Sigmoid colon (tissue), 7 donors: ENCODE data around the gene STAMBP. TPM values are rescaled to one million over a fixed set of nuclear protein-coding genes. Genes with fewer than 3 reads are reported as not detected.
A peak's percentile ranks its signal among the peaks of the same experiment; 100 is the strongest.

Experiments used
- DNase-seq: peaks from one replicate; pipeline ENCODE4 v3.0.0-alpha.2; 2019
- H3K27ac ChIP-seq, 4 donors: fragments of 200-600 bp; sonication (generic); one replicate each; pipeline ENCODE4 v1.5.1; 2016 to 2019; ENCODE audit warnings: mild to moderate bottlenecking in 1 of 4
- H3K27me3 ChIP-seq, 3 donors: fragments of 200-600 bp; sonication (generic); one replicate each; pipeline ENCODE4 v1.5.1; 2019; ENCODE audit warnings: mild to moderate bottlenecking in 1 of 3
- H3K36me3 ChIP-seq, 4 donors: fragments of 200-600 bp; sonication (generic); one replicate each; pipeline ENCODE4 v1.5.1; 2016 to 2019
- H3K4me1 ChIP-seq, 4 donors: fragments of 200-600 bp; sonication (generic); one replicate each; pipeline ENCODE4 v1.5.1; 2017 to 2019
- H3K4me3 ChIP-seq, 4 donors: fragments of 200-600 bp; sonication (generic); one replicate each; pipeline ENCODE4 v1.5.1; 2017 to 2019; ENCODE audit warnings: mild to moderate bottlenecking in 2 of 4, moderate library complexity in 1 of 4
- H3K9me3 ChIP-seq, 4 donors: fragments of 200-600 bp in 3 of 4; sonication (generic) in 3 of 4; one replicate each; pipeline versions ENCODE4 v1.5.1 to v1.6.1; 2013 to 2019
- CTCF ChIP-seq, 4 experiments: fragments of 450-650 bp in 3 of 4; fragments of 200-600 bp in 1 of 4; IDR thresholded peaks; one replicate each; pipeline ENCODE4 v1.5.1; 2016 to 2019; ENCODE audit warnings: antibody characterized with exemption in 4 of 4, mild to moderate bottlenecking in 3 of 4, moderate library complexity in 2 of 4
- EP300 ChIP-seq, 4 donors: sonication (generic); formaldehyde crosslinking; IDR thresholded peaks; one replicate each; pipeline ENCODE4 v1.6.1; 2017; ENCODE audit warnings: antibody characterized with exemption in 4 of 4
- POLR2A ChIP-seq, 2 donors: fragments of 450-650 bp; IDR thresholded peaks; one replicate each; pipeline ENCODE4 v1.6.1; 2016; ENCODE audit warnings: antibody characterized with exemption in 2 of 2, mild to moderate bottlenecking in 2 of 2, moderate library complexity in 2 of 2
- POLR2AphosphoS5 ChIP-seq, 4 donors: sonication (generic); formaldehyde crosslinking; IDR thresholded peaks; one replicate each; pipeline ENCODE4 v1.6.1; 2017; ENCODE audit warnings: antibody characterized with exemption in 4 of 4
- WGBS, 2 donors: extraction: QIAGEN DNeasy Blood & Tissue Kit; methylation state at CpG; one replicate each; pipeline ENCODE4 v1.1.7; 2013; 5-methylcytosine and 5-hydroxymethylcytosine counted together
- intact Hi-C: fragments of 100-400 bp; cut with DNase I; formaldehyde crosslinking; loops from one replicate; pipeline ENCODE4 v1.15.1; 2023
- polyA plus RNA-seq, 3 donors: library from polyadenylated mRNA; stranded (reverse); fragments of 200-250 nt; gene quantifications; one replicate each; pipeline ENCODE4 v1.2.3, GENCODE V29; 2013
- total RNA-seq, 4 donors: library from RNA; depleted of rRNA; stranded (reverse); fragments of >200 nt; gene quantifications; one replicate each; pipeline ENCODE4 v1.1.0, GENCODE V29; 2016
- donor health status: healthy with polysubstance abuse.
- donor health status: Bipolar disorder and iron deficiency.
- donor health status: healthy.

The STAMBP gene
- total and polyA plus RNA-seq, 7 donors, result 23.5 to 55.3 (median 37.0) TPM

- peak overlapping the region; percentile 58 to 79 (median 75) for H3K4me3 ChIP-seq
- no peaks in the 10 kb centered on the region for H3K9me3 ChIP-seq
- 72 to 77% methylated on average over 9 of the region's 9 CpGs for WGBS, 2 donors
- no peaks in the 10 kb centered on the region for H3K27me3 ChIP-seq
- TF ChIP-seq CTCF (IDR thresholded peaks at IDR 0.05) (no peak), POLR2A (IDR thresholded peaks at IDR 0.05) (no peak), POLR2AphosphoS5 (IDR thresholded peaks at IDR 0.05) (peak in 1 of 4 donors; percentile 55)
- H3K4me1 ChIP-seq, result peaks cover 0 to 36% (median 26%) of the 10 kb centered on the region in 4 donors
- H3K36me3 ChIP-seq, result peaks cover 34 to 58% (median 46%) of the 10 kb centered on the region in 4 donors
- DNase-seq, result no peak
- H3K27ac ChIP-seq, result peak overlapping the region; percentile 90 to 99 (median 94)
- intact Hi-C loops, result no loop called here
These were observed 66.7 kb downstream of the STAMBP start for GRCh38 chr2:73895473-73895872.

GRCh38 chr2:73896362-73897239, 67.8 kb downstream of the STAMBP start:
- peaks cover 44 to 69% (median 57%) of the 10 kb centered on the region in 4 donors for H3K36me3 ChIP-seq
- WGBS, 2 donors, result 49 to 75% methylated on average over 15 of the region's 15 CpGs

GRCh38 chr2:73897240-73897583, 68.5 kb downstream of the STAMBP start:
- peak overlapping the region; percentile 90 to 99 (median 94) for H3K27ac ChIP-seq
- WGBS, 2 donors, result 79 to 90% methylated on average over 4 of the region's 4 CpGs
- H3K4me3 ChIP-seq, result peak overlapping the region; percentile 58 to 79 (median 75)
- no peaks in the 10 kb centered on the region for H3K27me3 ChIP-seq
- peak; percentile 68 for DNase-seq
- peaks cover 0 to 33% (median 26%) of the 10 kb centered on the region in 4 donors for H3K4me1 ChIP-seq
- H3K36me3 ChIP-seq, result peaks cover 49 to 75% (median 62%) of the 10 kb centered on the region in 4 donors
- no peaks in the 10 kb centered on the region for H3K9me3 ChIP-seq
- intact Hi-C loops, result no loop called here
- TF ChIP-seq POLR2A (IDR thresholded peaks at IDR 0.05) (no peak), POLR2AphosphoS5 (IDR thresholded peaks at IDR 0.05) (peak in 3 of 4 donors; percentile 28 to 63 (median 61)), EP300 (IDR thresholded peaks at IDR 0.05) (no peak), CTCF (IDR thresholded peaks at IDR 0.05) (no peak)

More at GRCh38 chr2:73896362-73897239, 67.8 kb downstream of the STAMBP start:
- peak; percentile 59 for DNase-seq
- no peaks in the 10 kb centered on the region for H3K27me3 ChIP-seq
- H3K9me3 ChIP-seq, result no peaks in the 10 kb centered on the region
- no peak for TF ChIP-seq CTCF (IDR thresholded peaks at IDR 0.05)
- TF ChIP-seq EP300 (IDR thresholded peaks at IDR 0.05), result no peak
- TF ChIP-seq POLR2AphosphoS5 (IDR thresholded peaks at IDR 0.05), result peak; percentile 20 to 68 (median 44)
- no peak for TF ChIP-seq POLR2A (IDR thresholded peaks at IDR 0.05)
- H3K4me1 ChIP-seq, result peaks cover 0 to 34% (median 26%) of the 10 kb centered on the region in 4 donors
- intact Hi-C loops, result no loop called here
- H3K4me3 ChIP-seq, result peak overlapping the region; percentile 58 to 79 (median 75)
- H3K27ac ChIP-seq, result peak overlapping the region; percentile 90 to 99 (median 94)

GRCh38 chr2:73897934-73898333, 69.2 kb downstream of the STAMBP start:
- 25 to 64% methylated on average over 6 of the region's 6 CpGs for WGBS, 2 donors
- peak overlapping the region; percentile 58 to 79 (median 75) for H3K4me3 ChIP-seq
- intact Hi-C loops, result no loop called here
- TF ChIP-seq POLR2AphosphoS5 (IDR thresholded peaks at IDR 0.05) (peak; percentile 62 to 82 (median 77)), EP300 (IDR thresholded peaks at IDR 0.05) (peak; percentile 17 to 83 (median 50)), POLR2A (IDR thresholded peaks at IDR 0.05) (peak in 1 of 2 donors; percentile 8), CTCF (IDR thresholded peaks at IDR 0.05) (no peak)
- no peaks in the 10 kb centered on the region for H3K9me3 ChIP-seq
- H3K27me3 ChIP-seq, result no peaks in the 10 kb centered on the region
- H3K27ac ChIP-seq, result peak overlapping the region; percentile 90 to 99 (median 94)
- H3K36me3 ChIP-seq, result peaks cover 56 to 82% (median 69%) of the 10 kb centered on the region in 4 donors
- peak; percentile 87 for DNase-seq
- H3K4me1 ChIP-seq, result peaks cover 0 to 37% (median 31%) of the 10 kb centered on the region in 4 donors
